Heart right ventricle (tissue), 16 donors: ENCODE data around the gene NDUFS6. TPM values are rescaled to one million over a fixed set of nuclear protein-coding genes. Genes with fewer than 3 reads are reported as not detected.

Source experiments
- ATAC-seq, 8 donors: fragments of 200-7000 bp; cut with Tn5 transposase; one replicate each; pipeline ENCODE4 v1.9.1; 2020; ENCODE audit warnings: mild to moderate bottlenecking in 8 of 8, moderate library complexity in 8 of 8, moderate number of reproducible peaks in 1 of 8
- DNase-seq, 2 donors: peaks; one replicate each; pipeline ENCODE4 v3.0.0-alpha.2; 2020
- H3K27ac ChIP-seq, 10 donors: fragments of 200-600 bp; sonication (generic) in 2 of 10; one replicate each; pipeline versions ENCODE4 v1.5.0 to v1.8.0; 2020 to 2022; ENCODE audit warnings: mild to moderate bottlenecking in 3 of 10
- H3K27me3 ChIP-seq, 7 donors: fragments of 200-600 bp; one replicate each; pipeline ENCODE4 v1.8.0; 2021 to 2022; ENCODE audit warnings: mild to moderate bottlenecking in 2 of 7
- H3K36me3 ChIP-seq, 9 donors: fragments of 200-600 bp; sonication (generic) in 1 of 9; one replicate each; pipeline versions ENCODE4 v1.5.0 to v1.8.0; 2020 to 2022; ENCODE audit warnings: mild to moderate bottlenecking in 2 of 9
- H3K4me1 ChIP-seq, 9 donors: fragments of 200-600 bp; sonication (generic) in 1 of 9; one replicate each; pipeline versions ENCODE4 v1.5.0 to v1.8.0; 2020 to 2022; ENCODE audit warnings: mild to moderate bottlenecking in 4 of 9
- H3K4me3 ChIP-seq, 10 donors: fragments of 200-600 bp; sonication (generic) in 2 of 10; one replicate each; pipeline versions ENCODE4 v1.5.0 to v1.8.0; 2020 to 2022; ENCODE audit warnings: mild to moderate bottlenecking in 7 of 10, moderate library complexity in 2 of 10
- H3K9me3 ChIP-seq, 11 donors: fragments of 200-600 bp in 10 of 11; sonication (generic) in 2 of 11; one replicate each; pipeline versions ENCODE4 v1.5.0 to v1.8.0; 2013 to 2022; ENCODE audit warnings: mild to moderate bottlenecking in 2 of 11, control low read depth in 1 of 11, moderate library complexity in 1 of 11
- whole genome bisulfite sequencing, 2 donors: extraction: QIAGEN DNeasy Blood & Tissue Kit; methylation state at CpG; one replicate each; pipeline ENCODE4 v1.1.7; 2013; ENCODE audit warnings: inconsistent platforms in 1 of 2; 5-methylcytosine and 5-hydroxymethylcytosine counted together
- intact Hi-C, 10 donors: fragments of 100-400 bp; cut with DNase I; formaldehyde crosslinking; loops; one replicate each; pipeline versions ENCODE4 v1.11.1 to v1.14.2; 2022
- polyA plus RNA-seq, 2 donors: library from polyadenylated mRNA; stranded (reverse); fragments of 200-250 nt; gene quantifications; one replicate each; pipeline ENCODE4 v1.2.3, GENCODE V29; 2013
- total RNA-seq, 10 donors: library from RNA; stranded (reverse); fragmentation: NEBNext Ultra II Directional in 3 of 10; extraction: Animal tissue kit (Norgen Biotek cat#: 25700) in 3 of 10; gene quantifications; one replicate each; pipeline versions ENCODE4 v1.2.1 to v1.2.4, GENCODE V29; 2021 to 2023
- TF ChIP-seq, protein P1 (sequence below), 9 donors: fragments of 200-600 bp; sonication (generic) in 2 of 9; IDR thresholded peaks; one replicate each; pipeline versions ENCODE4 v1.5.0 to v1.8.0; 2021 to 2022; ENCODE audit warnings: antibody characterized with exemption in 9 of 9, mild to moderate bottlenecking in 5 of 9, moderate library complexity in 1 of 9
- donor health status: Arrhythmogenic right ventricular cardiomyopathy.
- donor health status: ischemic (EF 13 %, LVEDD 7.1; RV severe dilation, severe dysfunction).
- donor health status: healthy with polysubstance abuse.
- donor health status: DM: no; HTN: yes; CAD: no.
- donor health status: DM: no; HTN: no; CAD: no.
- donor health status: ischemic (EF 25% LVEDD 6.9; RV normal size, moderate dysfunction).
- donor health status: ischemic (EF 25% LVEDD 5.7; RV mildly dilated, moderate dysfunction).
- donor health status: healthy.
- donor health status: DM: yes; HTN: yes; CAD: no.
- donor health status: Ischemic cardiomyopathy.
- donor health status: ischemic (EF 35%, LVEDD 5.7; RV mildly dilated, moderate dysfunction).
- donor health status: nonischemic (EF 11% LVEDD 7.7; RV severe dilation, severe dysfunction).
- donor health status: DM: yes; HTN: yes; CAD: no.
- donor health status: PGD.
- donor health status: ischemic (EF 29% LVEDD 5.4; RV normal size, mild dysfunction).
- donor health status: nonischemic (EF 23%, LVEDD 6.1; RV moderate dilation, normal function).

The NDUFS6 gene
- total and polyA plus RNA-seq, 12 donors, result 60.2 to 198 (median 87.9) TPM

DNA sequence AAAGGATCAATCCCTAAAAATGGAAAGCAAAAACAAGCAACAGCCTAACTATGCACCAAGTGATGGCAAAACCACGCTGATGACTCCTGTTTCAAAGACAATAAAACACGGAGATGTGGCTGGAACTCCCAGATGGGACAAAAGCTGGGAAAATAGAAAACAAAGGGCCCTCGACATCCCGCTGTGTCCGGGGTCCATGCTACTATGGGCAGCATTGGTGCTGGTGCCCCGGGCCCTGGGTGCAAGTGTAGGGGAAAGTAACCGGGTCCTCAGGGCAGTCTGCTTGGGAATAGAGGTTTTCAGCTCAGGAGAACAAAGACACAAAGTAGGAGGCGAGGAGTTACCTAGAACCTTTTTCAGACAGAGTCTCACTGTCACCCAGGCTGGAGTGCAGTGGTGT, 47.7 kb upstream of the NDUFS6 start:
- H3K4me1 ChIP-seq, result no peaks in the 10 kb centered on the region
- H3K4me3 ChIP-seq, result no peak overlapping the region
- peaks cover 0 to 19% (median 5%) of the 10 kb centered on the region in 7 donors for H3K27me3 ChIP-seq
- no peak overlapping the region for H3K27ac ChIP-seq
- TF ChIP-seq, protein P1, sequence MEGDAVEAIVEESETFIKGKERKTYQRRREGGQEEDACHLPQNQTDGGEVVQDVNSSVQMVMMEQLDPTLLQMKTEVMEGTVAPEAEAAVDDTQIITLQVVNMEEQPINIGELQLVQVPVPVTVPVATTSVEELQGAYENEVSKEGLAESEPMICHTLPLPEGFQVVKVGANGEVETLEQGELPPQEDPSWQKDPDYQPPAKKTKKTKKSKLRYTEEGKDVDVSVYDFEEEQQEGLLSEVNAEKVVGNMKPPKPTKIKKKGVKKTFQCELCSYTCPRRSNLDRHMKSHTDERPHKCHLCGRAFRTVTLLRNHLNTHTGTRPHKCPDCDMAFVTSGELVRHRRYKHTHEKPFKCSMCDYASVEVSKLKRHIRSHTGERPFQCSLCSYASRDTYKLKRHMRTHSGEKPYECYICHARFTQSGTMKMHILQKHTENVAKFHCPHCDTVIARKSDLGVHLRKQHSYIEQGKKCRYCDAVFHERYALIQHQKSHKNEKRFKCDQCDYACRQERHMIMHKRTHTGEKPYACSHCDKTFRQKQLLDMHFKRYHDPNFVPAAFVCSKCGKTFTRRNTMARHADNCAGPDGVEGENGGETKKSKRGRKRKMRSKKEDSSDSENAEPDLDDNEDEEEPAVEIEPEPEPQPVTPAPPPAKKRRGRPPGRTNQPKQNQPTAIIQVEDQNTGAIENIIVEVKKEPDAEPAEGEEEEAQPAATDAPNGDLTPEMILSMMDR (IDR thresholded peaks at IDR 0.05), result no peak
- WGBS, 2 donors, result 74 to 88% methylated on average over 8 of the region's 8 CpGs
- intact Hi-C loops, result no loop called here
- no peak for DNase-seq
- peaks cover 0 to 5% (median 0%) of the 10 kb centered on the region in 11 donors for H3K9me3 ChIP-seq
- H3K36me3 ChIP-seq, result no peaks in the 10 kb centered on the region
- no peak for ATAC-seq

DNA sequence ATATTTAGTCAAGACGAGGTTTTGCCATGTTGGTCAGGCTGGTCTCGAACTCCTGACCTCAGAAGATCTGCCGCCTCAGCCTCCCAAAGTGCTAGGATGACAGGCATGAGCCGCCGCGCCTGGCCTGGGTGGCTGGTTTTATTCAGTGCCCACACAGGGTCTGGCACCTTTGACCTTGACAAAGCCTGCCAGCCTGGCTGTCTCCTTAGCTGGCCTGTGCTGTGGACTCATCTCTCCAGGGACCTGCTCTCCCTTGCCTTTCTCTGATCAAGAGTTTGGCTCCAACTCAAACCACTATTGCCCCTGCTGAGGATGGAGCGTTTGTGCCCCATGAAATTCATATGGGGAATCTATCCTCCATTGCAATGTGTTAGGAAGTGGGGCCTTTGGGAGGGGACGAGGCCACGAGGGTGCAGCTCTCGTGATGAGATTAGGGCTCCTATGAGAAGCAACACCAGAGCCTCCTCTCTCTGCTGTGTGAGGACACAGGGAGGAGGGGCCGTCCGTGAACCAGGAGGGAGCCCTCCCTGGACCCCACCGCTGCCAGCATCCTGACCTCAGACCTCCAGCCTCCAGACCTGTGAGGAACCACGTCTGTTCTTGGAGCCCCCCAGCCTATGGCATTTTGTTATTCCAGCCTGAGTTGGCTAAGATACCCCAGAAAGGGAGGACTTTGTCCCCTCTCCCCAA, 46.5 kb upstream of the NDUFS6 start:
- Histone ChIP-seq H3K9me3 (peaks cover 0 to 7% (median 0%) of the 10 kb centered on the region in 11 donors), H3K27ac (no peak overlapping the region), H3K27me3 (peaks cover 0 to 23% (median 5%) of the 10 kb centered on the region in 7 donors), H3K36me3 (no peaks in the 10 kb centered on the region), H3K4me1 (no peaks in the 10 kb centered on the region), H3K4me3 (no peak overlapping the region)
- intact Hi-C loops, result no loop called here
- ATAC-seq (no peak), DNase-seq (no peak)
- TF ChIP-seq, protein P1 (IDR thresholded peaks at IDR 0.05), result no peak
- 73 to 79% methylated on average over 14 of the region's 14 CpGs for WGBS, 2 donors

GRCh38 chr5:1755321-1755949, 45.8 kb upstream of the NDUFS6 start:
- Histone ChIP-seq H3K9me3 (peaks cover 0 to 7% (median 0%) of the 10 kb centered on the region in 11 donors), H3K27me3 (peaks cover 0 to 24% (median 5%) of the 10 kb centered on the region in 7 donors), H3K4me1 (no peaks in the 10 kb centered on the region), H3K36me3 (no peaks in the 10 kb centered on the region), H3K27ac (no peak overlapping the region), H3K4me3 (no peak overlapping the region)
- TF ChIP-seq, protein P1 (IDR thresholded peaks at IDR 0.05), result no peak
- no peak for ATAC-seq
- 70 to 74% methylated on average over 14 of the region's 14 CpGs for WGBS, 2 donors
- DNase-seq, result no peak
- intact Hi-C loops, result no loop called here

- DNase-seq, result no peak
- Histone ChIP-seq H3K4me3 (no peak overlapping the region), H3K9me3 (peaks cover 0 to 7% (median 0%) of the 10 kb centered on the region in 11 donors), H3K4me1 (no peaks in the 10 kb centered on the region), H3K27me3 (peaks cover 0 to 28% (median 6%) of the 10 kb centered on the region in 7 donors), H3K36me3 (no peaks in the 10 kb centered on the region), H3K27ac (no peak overlapping the region)
- 63 to 67% methylated on average over 11 of the region's 11 CpGs for WGBS, 2 donors
- no peak for ATAC-seq
- intact Hi-C loops, result no loop called here
- TF ChIP-seq, protein P1 (IDR thresholded peaks at IDR 0.05), result no peak
Observed at GRCh38 chr5:1756481-1756880, 44.7 kb upstream of the NDUFS6 start.
